Glomerular visceral epithelial cell (primary cell): ENCODE results near the gene CPNE2.

Experiments used
- DNase-seq: peaks from one replicate; pipeline ENCODE4 v3.0.0-alpha.2; 2016; ENCODE audit errors: extremely low spot score

Gene CPNE2

DNA sequence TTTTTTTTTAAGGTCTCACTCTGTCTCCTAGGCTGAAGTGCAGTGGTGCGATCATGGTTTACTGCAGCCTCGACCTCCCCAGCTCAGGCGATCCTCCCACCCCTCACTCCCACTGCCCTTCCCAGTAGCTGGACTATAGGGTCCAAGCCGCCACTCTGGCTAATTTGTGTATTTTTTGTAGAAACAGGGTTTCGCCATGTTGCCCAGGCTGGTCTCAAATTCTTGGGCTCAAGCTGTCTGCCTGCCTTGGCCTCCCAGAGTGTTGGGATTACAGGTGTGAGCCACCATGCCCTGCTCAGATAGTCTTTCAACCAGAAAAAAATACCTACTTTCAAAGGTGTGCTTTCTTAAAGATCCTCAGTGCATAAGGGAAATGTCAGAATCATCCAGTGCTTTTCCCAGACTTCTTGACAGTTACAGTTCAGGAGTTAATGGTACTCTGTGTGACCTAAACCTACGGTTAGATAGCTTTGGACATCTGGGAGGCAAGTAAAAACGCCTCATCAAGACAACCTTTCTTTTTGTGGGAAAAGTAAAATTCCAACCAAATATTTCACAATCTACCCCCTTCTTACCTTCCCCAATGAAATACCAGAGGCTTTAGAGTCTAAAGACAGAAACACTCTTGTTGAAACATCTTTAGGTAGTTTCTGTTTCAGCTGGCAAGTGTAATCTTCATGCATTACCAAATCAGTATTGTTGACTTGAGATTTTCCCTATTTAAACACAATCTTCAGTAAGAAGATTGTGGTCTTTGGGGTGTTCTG, 100.5 kb downstream of the CPNE2 start:
- DNase-seq: peak; percentile 45

DNA sequence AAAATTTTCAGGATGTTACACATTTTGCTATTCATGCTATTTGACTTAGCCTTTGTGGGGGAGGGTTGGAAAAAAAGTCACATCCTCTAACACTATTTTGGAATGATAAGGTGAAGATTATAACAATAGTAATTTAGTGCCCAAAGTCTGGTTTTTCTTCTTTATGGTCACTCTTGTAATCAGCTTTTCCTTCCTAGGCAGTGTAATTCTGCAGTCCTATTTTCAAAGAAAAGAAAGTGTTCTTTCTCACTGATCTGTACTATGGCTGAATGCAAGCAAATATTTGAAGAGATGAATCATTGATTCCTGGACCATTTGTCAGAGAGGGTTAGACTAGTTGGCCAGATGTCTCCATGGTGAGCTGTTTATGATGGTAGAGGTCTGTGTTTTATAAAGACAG, 102.1 kb downstream of the CPNE2 start:
- peak; percentile 77 for DNase-seq

DNA sequence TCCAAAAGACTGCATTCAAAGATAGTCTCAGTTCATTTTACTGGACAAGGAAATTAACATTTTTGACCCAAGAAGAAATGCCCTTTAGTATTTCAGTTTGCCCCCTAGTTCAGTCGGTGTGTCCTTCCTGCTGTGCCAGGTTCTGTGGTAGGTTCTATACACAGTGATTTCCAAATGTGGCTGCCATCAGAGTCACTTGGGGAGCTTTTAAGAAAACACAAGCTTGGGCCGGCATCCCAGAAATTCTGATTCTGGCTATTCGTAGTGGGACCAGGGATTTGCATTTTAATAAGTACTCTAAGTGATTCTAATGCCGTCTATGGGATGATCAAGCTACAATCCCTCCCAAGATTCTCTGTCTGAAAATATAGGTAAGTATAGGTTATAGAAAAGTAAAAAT, 103.9 kb downstream of the CPNE2 start:
- no peak for DNase-seq

DNA sequence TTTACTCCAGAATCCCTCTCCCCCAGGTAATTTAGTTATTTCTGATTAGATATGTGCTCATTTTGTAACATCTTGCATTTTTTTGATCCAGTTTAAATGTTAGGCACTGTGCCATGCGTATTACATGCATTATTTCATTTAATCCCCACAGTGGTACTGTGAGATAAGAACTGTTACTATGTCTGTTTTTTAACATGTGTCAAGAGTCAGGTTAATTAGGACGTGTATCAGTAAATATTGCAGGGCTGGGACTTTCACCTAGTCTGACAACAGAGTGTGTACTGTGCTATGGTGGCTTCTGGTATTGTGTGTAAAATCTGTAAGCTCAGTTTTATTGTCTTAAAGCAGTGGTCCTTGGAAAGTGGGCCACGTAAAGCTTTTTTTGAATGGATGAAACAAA, 104.4 kb downstream of the CPNE2 start:
- DNase-seq: no peak
